ENCODE results near the gene MAIP1. TPM values are rescaled to one million over a fixed set of nuclear protein-coding genes. Genes with fewer than 3 reads are reported as not detected.

Gene MAIP1
- total and polyA plus RNA-seq, 2 of the 4 experiments (the other 2 are of a cell fraction), result 14.2 to 16.8 TPM

- Histone ChIP-seq H4K20me1 (ENCODE audit: insufficient read depth, low read length) (no peaks in the 10 kb centered on the region), H2AK9ac (replicated peaks; ENCODE audit: low read depth, low read length, poor library complexity) (no peak overlapping the region), H3K14ac (replicated peaks; ENCODE audit: low read depth, low read length) (no peak overlapping the region), H3K36me3 (ENCODE audit: control insufficient read depth, insufficient read depth, low read length) (peaks cover 9% of the 10 kb centered on the region), H2BK120ac (ENCODE audit: low read depth, low read length) (no peak overlapping the region), H2AK5ac (ENCODE audit: low read depth, low read length) (no peak overlapping the region), H3K23ac (ENCODE audit: low read depth, low read length) (no peak overlapping the region), H2BK20ac (ENCODE audit: low read depth, low read length) (no peak overlapping the region), H2BK15ac (ENCODE audit: low read depth, low read length) (no peak overlapping the region), H3K9me3 (ENCODE audit: control insufficient read depth, insufficient read depth, low read length) (no peaks in the 10 kb centered on the region), H2BK5ac (ENCODE audit: low read depth, low read length, poor library complexity, severe bottlenecking) (no peak overlapping the region), H3K4me3 (ENCODE audit: insufficient read depth, low read depth, low read length) (no peak overlapping the region), H3K79me1 (ENCODE audit: low read depth in 1 of 2, low read length in 2 of 2) (peaks cover 21 to 41% of the 10 kb centered on the region in 2 experiments), H4K8ac (ENCODE audit: low read depth in 2 of 2, low read length in 2 of 2) (no peak overlapping the region), H4K91ac (ENCODE audit: insufficient read depth, low read depth, low read length) (no peak overlapping the region), H2AFZ (replicated peaks; ENCODE audit: low read length, poor library complexity) (no peak overlapping the region), H3K4me1 (ENCODE audit: control insufficient read depth, insufficient read depth, low read length) (peaks cover 6% of the 10 kb centered on the region; the same call in 1 of the 2 replicates), H3K27ac (ENCODE audit: insufficient read depth, low read length) (no peak overlapping the region), H3K27me3 (ENCODE audit: control insufficient read depth, insufficient read depth, low read length) (no peaks in the 10 kb centered on the region), H3K4ac (ENCODE audit: low read depth, low read length) (no peak overlapping the region), H3K9me1 (ENCODE audit: insufficient read depth, low read length) (peaks cover 3% of the 10 kb centered on the region; the same call in 1 of the 2 replicates), H3K9ac (ENCODE audit: low read depth, low read length) (no peak overlapping the region), H3K56ac (ENCODE audit: extremely low read depth, insufficient read depth, low read length) (no peak overlapping the region), H4K5ac (ENCODE audit: low read depth, low read length) (no peak overlapping the region), H3K18ac (ENCODE audit: low read depth, low read length) (no peak overlapping the region), H3K4me2 (ENCODE audit: low read depth, low read length) (no peak overlapping the region)
- ChIA-PET POLR2A (ENCODE audit: unreplicated experiment) (no interaction called here), CTCF (no interaction called here)
- DNase-seq (no peak), ATAC-seq (ENCODE audit: low read depth) (no peak)
- dilution Hi-C loops (cut with HindIII; ENCODE audit: low sequenced_read_pairs, unreplicated experiment), result no loop called here
- no peak for TF ChIP-seq MAFK (IDR thresholded peaks at IDR 0.05; ENCODE audit: low read depth, low read length)
- TF ChIP-seq MXI1 (IDR thresholded peaks at IDR 0.05; ENCODE audit: borderline replicate concordance, low read depth, low read length), result no peak
- no TSS peak for BruUV-seq (replicated peaks)
- intact Hi-C loops (cut with micrococcal nuclease), result no loop called here
- in situ Hi-C loops (cut with MboI; ENCODE audit: low sequenced_read_pairs), result no loop called here
- no CpG with 5 or more reads among the region's 5 CpGs for WGBS, 2 experiments (ENCODE audit: extremely low coverage in 2 of 2, insufficient read length in 1 of 2)
Measured at GRCh38 chr2:199950396-199950795, 5.0 kb upstream of the MAIP1 start.
